Measurements from ENCODE around the gene ACVR2B. TPM values are rescaled to one million over a fixed set of nuclear protein-coding genes. Genes with fewer than 3 reads are reported as not detected.

The ACVR2B gene
- total RNA-seq, 1 experiment from 2014 or later, result 18.3 TPM

DNA sequence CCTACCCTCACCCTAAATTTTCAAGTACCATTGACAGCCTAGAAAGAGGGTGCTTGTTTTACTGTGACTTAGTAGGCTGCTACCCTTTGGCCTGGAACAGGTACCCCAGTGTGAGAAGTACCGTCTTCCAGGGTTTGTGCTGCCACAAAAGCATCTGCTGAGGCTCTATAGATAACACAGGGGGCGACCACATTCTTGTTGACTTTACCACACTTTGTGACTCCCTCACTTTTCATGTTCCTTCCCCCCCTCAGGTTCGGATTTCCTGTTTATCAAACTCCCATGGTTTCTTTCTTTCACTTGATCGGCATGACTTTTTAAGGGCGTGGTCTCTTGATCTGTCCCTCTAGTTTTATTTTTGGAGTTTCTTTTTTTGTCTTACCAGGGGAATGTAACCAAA lies 66.0 kb downstream of the ACVR2B start (continued):
- TF ChIP-seq, protein P1, sequence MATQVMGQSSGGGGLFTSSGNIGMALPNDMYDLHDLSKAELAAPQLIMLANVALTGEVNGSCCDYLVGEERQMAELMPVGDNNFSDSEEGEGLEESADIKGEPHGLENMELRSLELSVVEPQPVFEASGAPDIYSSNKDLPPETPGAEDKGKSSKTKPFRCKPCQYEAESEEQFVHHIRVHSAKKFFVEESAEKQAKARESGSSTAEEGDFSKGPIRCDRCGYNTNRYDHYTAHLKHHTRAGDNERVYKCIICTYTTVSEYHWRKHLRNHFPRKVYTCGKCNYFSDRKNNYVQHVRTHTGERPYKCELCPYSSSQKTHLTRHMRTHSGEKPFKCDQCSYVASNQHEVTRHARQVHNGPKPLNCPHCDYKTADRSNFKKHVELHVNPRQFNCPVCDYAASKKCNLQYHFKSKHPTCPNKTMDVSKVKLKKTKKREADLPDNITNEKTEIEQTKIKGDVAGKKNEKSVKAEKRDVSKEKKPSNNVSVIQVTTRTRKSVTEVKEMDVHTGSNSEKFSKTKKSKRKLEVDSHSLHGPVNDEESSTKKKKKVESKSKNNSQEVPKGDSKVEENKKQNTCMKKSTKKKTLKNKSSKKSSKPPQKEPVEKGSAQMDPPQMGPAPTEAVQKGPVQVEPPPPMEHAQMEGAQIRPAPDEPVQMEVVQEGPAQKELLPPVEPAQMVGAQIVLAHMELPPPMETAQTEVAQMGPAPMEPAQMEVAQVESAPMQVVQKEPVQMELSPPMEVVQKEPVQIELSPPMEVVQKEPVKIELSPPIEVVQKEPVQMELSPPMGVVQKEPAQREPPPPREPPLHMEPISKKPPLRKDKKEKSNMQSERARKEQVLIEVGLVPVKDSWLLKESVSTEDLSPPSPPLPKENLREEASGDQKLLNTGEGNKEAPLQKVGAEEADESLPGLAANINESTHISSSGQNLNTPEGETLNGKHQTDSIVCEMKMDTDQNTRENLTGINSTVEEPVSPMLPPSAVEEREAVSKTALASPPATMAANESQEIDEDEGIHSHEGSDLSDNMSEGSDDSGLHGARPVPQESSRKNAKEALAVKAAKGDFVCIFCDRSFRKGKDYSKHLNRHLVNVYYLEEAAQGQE (IDR thresholded peaks at IDR 0.05; ENCODE audit: low read depth), result no peak
- TF ChIP-seq TCF7L2 (IDR thresholded peaks at IDR 0.05; ENCODE audit: borderline replicate concordance, extremely low read depth, insufficient read depth, insufficient read length) (no peak), EGR1 (IDR thresholded peaks at IDR 0.05; ENCODE audit: low read depth) (no peak)
- TF ChIP-seq, protein P2, sequence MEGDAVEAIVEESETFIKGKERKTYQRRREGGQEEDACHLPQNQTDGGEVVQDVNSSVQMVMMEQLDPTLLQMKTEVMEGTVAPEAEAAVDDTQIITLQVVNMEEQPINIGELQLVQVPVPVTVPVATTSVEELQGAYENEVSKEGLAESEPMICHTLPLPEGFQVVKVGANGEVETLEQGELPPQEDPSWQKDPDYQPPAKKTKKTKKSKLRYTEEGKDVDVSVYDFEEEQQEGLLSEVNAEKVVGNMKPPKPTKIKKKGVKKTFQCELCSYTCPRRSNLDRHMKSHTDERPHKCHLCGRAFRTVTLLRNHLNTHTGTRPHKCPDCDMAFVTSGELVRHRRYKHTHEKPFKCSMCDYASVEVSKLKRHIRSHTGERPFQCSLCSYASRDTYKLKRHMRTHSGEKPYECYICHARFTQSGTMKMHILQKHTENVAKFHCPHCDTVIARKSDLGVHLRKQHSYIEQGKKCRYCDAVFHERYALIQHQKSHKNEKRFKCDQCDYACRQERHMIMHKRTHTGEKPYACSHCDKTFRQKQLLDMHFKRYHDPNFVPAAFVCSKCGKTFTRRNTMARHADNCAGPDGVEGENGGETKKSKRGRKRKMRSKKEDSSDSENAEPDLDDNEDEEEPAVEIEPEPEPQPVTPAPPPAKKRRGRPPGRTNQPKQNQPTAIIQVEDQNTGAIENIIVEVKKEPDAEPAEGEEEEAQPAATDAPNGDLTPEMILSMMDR (IDR thresholded peaks at IDR 0.05 in 2 of 3, conservative IDR thresholded peaks at IDR 0.05 in 1 of 3; ENCODE audit: borderline replicate concordance in 1 of 3, insufficient read depth in 1 of 3, low read depth in 2 of 3, low read length in 2 of 3), result no peak

DNA sequence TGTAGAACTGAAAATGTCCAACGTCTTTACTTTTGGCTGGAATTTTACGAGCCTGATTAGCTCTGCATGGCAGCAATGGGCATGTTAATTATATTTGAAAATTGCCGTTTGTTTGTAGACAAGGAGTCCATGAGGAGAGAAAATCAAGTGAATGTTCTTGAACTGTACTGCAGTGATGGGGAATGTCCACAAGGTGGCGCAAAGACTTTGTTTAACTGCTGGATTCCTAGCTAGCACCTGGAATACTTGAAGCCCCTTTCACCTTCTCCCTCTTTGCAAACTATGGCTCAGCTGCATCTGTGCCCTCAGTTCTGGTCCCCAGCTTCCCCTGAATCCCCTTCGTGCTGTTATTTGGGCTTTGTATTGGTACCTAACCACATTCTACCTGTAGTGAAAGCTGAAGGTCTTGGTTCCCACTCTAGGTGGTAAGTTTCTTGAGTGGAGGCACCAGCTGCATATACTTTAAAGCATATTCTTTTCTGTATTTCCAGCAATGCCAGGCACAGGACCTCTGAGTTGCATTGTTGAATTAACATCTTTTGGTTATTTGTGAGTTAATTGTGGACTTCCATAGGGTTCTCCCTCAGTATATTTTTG lies 67.8 kb downstream of the ACVR2B start:
- Histone ChIP-seq H2AFZ (ENCODE audit: low read depth, low read length, poor library complexity, severe bottlenecking) (no peak overlapping the region), H3K9ac (ENCODE audit: low read length) (no peak overlapping the region), H3K27me3 (ENCODE audit: insufficient read depth, low read length) (no peaks in the 10 kb centered on the region), H3K4me2 (ENCODE audit: low read length) (no peak overlapping the region), H3K79me2 (ENCODE audit: insufficient read depth, low read length) (no peaks in the 10 kb centered on the region), H4K20me1 (ENCODE audit: insufficient read depth) (peaks cover 3% of the 10 kb centered on the region; the same call in 1 of the 2 replicates), H3K4me1 (ENCODE audit: control insufficient read depth in 1 of 2, insufficient read depth in 2 of 2, low read length in 2 of 2) (no peaks in the 10 kb centered on the region), H3K9me2 (ENCODE audit: insufficient read depth) (no peaks in the 10 kb centered on the region), H3K9me3 (ENCODE audit: control insufficient read depth in 1 of 2, insufficient read depth in 1 of 2, low read depth in 1 of 2, low read length in 2 of 2) (no peaks in the 10 kb centered on the region), H3K27ac (ENCODE audit: low read depth, low read length) (no peak overlapping the region), H3K36me3 (ENCODE audit: control insufficient read depth in 1 of 2, insufficient read depth in 2 of 2, low read length in 2 of 2) (peaks cover 6 to 8% of the 10 kb centered on the region in 2 experiments; a peak in 2 of 4 replicates), H3K4me3 (replicated peaks in 1 of 2; ENCODE audit: low read depth in 1 of 2, low read length in 2 of 2) (no peak overlapping the region)
- DNase-seq (ENCODE audit: low read depth, low spot score), result peak; percentile 62
- peak; percentile 78 for ATAC-seq
- ChIA-PET RAD21 (ENCODE audit: low non-redundant PET in 1 of 2, low total read pairs in 2 of 2, uncharacterized antibody in 2 of 2, unreplicated experiment in 2 of 2) (interaction anchor here (0.7 to 1.7 kb wide), 7 partner anchors 125 to 323 kb away, joined by 3 to 6 read pairs (median 4); no protein-coding TSS in a partner anchor), CTCF (interaction anchor here (0.7 to 4.0 kb wide), 27 partner anchors 10 to 856 kb away, joined by 3 to 53 read pairs (median 5); partner anchors contain the start of gene EXOG), POLR2A (no interaction called here)
- no TSS peak for BruUV-seq (replicated peaks)
- intact Hi-C loops (cut with micrococcal nuclease), result loop anchor here (1.0 to 10.0 kb wide), 4 partner anchors 134 to 483 kb away; no protein-coding TSS in a partner anchor
- TF ChIP-seq, protein P1 (IDR thresholded peaks at IDR 0.05; ENCODE audit: low read depth), result no peak
- TF ChIP-seq, protein P3, sequence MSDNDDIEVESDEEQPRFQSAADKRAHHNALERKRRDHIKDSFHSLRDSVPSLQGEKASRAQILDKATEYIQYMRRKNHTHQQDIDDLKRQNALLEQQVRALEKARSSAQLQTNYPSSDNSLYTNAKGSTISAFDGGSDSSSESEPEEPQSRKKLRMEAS (IDR thresholded peaks at IDR 0.05), result 0 out of 2 replicates have a peak, but pooled peaks have one; percentile 16
- TF ChIP-seq POLR2AphosphoS5 (IDR thresholded peaks at IDR 0.05; ENCODE audit: low read depth, low read length) (no peak), ZNF274 (IDR thresholded peaks at IDR 0.05; ENCODE audit: low read depth, low read length) (no peak), CBX3 (IDR thresholded peaks at IDR 0.05; ENCODE audit: low read depth) (no peak)
- TF ChIP-seq, protein P2 (IDR thresholded peaks at IDR 0.05 in 2 of 3, conservative IDR thresholded peaks at IDR 0.05 in 1 of 3; ENCODE audit: borderline replicate concordance in 1 of 3, insufficient read depth in 1 of 3, low read depth in 2 of 3, low read length in 2 of 3), result peak; percentile 81 to 91 (median 85)
